Neural cell (in vitro differentiated cells): Measurements from ENCODE around the gene SOX5.

ENCODE experiments used
- EP300 ChIP-seq: fragments of 450-650 bp; conservative IDR thresholded peaks from 2 replicates; pipeline ENCODE4 v1.6.1; 2014; ENCODE audit warnings: antibody characterized with exemption, mild to moderate bottlenecking, moderate library complexity; ENCODE audit not compliant: poor library complexity, severe bottlenecking
- EZH2 ChIP-seq: fragments of 200-600, 300-800 bp; shearing (Covaris generic), sonication (generic); IDR thresholded peaks from 2 replicates; pipeline ENCODE4 v1.6.1; 2014; ENCODE audit warnings: antibody characterized with exemption, low read length, borderline replicate concordance, mild to moderate bottlenecking; ENCODE audit not compliant: insufficient read depth, poor library complexity, severe bottlenecking
- MXI1 ChIP-seq: fragments of 450-650 bp; conservative IDR thresholded peaks from 2 replicates; pipeline ENCODE4 v1.6.1; 2014; ENCODE audit warnings: antibody characterized with exemption, mild to moderate bottlenecking; ENCODE audit not compliant: poor library complexity, severe bottlenecking
- RAD21 ChIP-seq: fragments of 450-650 bp; conservative IDR thresholded peaks from 2 replicates; pipeline ENCODE4 v1.6.1; 2014; ENCODE audit warnings: antibody characterized with exemption, mild to moderate bottlenecking, moderate library complexity
- REST ChIP-seq: IDR thresholded peaks from 2 replicates; pipeline ENCODE4 v1.6.1; 2012; ENCODE audit warnings: borderline replicate concordance
- TF ChIP-seq, protein P1 (sequence below): fragments of 450-650 bp; IDR thresholded peaks from 2 replicates; pipeline ENCODE4 v1.5.1; 2014; ENCODE audit warnings: antibody characterized with exemption, mild to moderate bottlenecking, moderate library complexity; ENCODE audit not compliant: poor library complexity, severe bottlenecking

DNA sequence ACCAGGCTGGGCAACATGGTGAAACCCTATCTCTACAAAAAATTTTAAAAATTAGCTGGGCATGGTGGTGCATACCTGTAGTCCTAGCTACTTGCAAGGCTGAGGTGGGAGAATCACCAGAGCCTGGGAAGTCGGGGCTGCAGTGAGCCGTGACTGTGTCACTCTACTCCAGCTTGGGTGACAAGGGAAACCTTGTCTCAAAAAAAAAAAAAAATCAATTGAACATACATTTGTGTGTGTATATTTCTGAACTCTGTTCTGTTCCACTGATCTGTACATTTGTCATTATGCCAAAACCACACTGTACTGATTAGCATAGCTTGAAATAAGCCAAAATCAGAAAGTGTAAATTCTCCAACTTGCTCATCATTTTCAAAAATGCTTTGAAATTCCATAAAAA is 254.6 kb downstream of the SOX5 start:
- TF ChIP-seq, protein P1, sequence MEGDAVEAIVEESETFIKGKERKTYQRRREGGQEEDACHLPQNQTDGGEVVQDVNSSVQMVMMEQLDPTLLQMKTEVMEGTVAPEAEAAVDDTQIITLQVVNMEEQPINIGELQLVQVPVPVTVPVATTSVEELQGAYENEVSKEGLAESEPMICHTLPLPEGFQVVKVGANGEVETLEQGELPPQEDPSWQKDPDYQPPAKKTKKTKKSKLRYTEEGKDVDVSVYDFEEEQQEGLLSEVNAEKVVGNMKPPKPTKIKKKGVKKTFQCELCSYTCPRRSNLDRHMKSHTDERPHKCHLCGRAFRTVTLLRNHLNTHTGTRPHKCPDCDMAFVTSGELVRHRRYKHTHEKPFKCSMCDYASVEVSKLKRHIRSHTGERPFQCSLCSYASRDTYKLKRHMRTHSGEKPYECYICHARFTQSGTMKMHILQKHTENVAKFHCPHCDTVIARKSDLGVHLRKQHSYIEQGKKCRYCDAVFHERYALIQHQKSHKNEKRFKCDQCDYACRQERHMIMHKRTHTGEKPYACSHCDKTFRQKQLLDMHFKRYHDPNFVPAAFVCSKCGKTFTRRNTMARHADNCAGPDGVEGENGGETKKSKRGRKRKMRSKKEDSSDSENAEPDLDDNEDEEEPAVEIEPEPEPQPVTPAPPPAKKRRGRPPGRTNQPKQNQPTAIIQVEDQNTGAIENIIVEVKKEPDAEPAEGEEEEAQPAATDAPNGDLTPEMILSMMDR, result no peak
- TF ChIP-seq EP300 (no peak), MXI1 (no peak), REST (no peak), EZH2 (no peak), RAD21 (no peak)
